ENCODE measurements around the gene HTR6. TPM values are rescaled to one million over a fixed set of nuclear protein-coding genes. Genes with fewer than 3 reads are reported as not detected.

The HTR6 gene
- total RNA-seq, 3 donors from 2014 or later, result not detected

- H3K4me3 ChIP-seq, result no peak overlapping the region
- intact Hi-C loops (cut with DNase I, micrococcal nuclease), result loop anchor here in 1 of 2 donors (10.0 kb wide), 1 partner anchor 45 kb away; a partner anchor contains a TSS
- ATAC-seq (peak; percentile 47), DNase-seq (peak in 1 of 3 donors; percentile 71)
- no peaks in the 10 kb centered on the region for H3K9me3 ChIP-seq
- H3K36me3 ChIP-seq (ENCODE audit: low read depth), result no peaks in the 10 kb centered on the region
- peaks cover 29% of the 10 kb centered on the region for H3K4me1 ChIP-seq (ENCODE audit: low read depth)
- no peak for TF ChIP-seq CTCF (IDR thresholded peaks at IDR 0.05)
These were observed 24.7 kb upstream of the HTR6 start for GRCh38 chr1:19639999-19640362.

- ATAC-seq, result peak; percentile 62
- H3K9me3 ChIP-seq, result no peaks in the 10 kb centered on the region
- H3K4me3 ChIP-seq, result no peak overlapping the region
- H3K4me1 ChIP-seq (ENCODE audit: low read depth), result peaks cover 29% of the 10 kb centered on the region
- DNase-seq, result peak; percentile 76 to 86 (median 82)
- intact Hi-C loops (cut with DNase I, micrococcal nuclease), result loop anchor here in 1 of 2 donors (10.0 kb wide), 1 partner anchor 46 kb away; a partner anchor contains a TSS
- no peak for TF ChIP-seq CTCF (IDR thresholded peaks at IDR 0.05)
- H3K36me3 ChIP-seq (ENCODE audit: low read depth), result no peaks in the 10 kb centered on the region
These were observed 24.0 kb upstream of the HTR6 start for GRCh38 chr1:19640363-19641316.

- TF ChIP-seq CTCF (IDR thresholded peaks at IDR 0.05), result peak; percentile 20
- intact Hi-C loops (cut with DNase I, micrococcal nuclease), result loop anchor here in 1 of 2 donors (10.0 kb wide), 1 partner anchor 48 kb away; a partner anchor contains a TSS
- Histone ChIP-seq H3K4me1 (ENCODE audit: low read depth) (peaks cover 43% of the 10 kb centered on the region), H3K36me3 (ENCODE audit: low read depth) (no peaks in the 10 kb centered on the region), H3K9me3 (no peaks in the 10 kb centered on the region), H3K4me3 (no peak overlapping the region)
- DNase-seq (peak; percentile 86 to 91 (median 86)), ATAC-seq (peak; percentile 68)
These were observed 21.6 kb upstream of the HTR6 start for GRCh38 chr1:19643121-19643520.

GRCh38 chr1:19643602-19644394 is 20.9 kb upstream of the HTR6 start, which contains the start of gene NBL1:
TSS of gene NBL1 (plus strand) at chr1:19644311. CDS start at chr1:19655031, 10,720 bp downstream.
- intact Hi-C loops (cut with DNase I, micrococcal nuclease), result loop anchor here in 1 of 2 donors (10.0 kb wide), 1 partner anchor 49 kb away; a partner anchor contains a TSS
- peaks cover 48% of the 10 kb centered on the region for H3K4me1 ChIP-seq (ENCODE audit: low read depth)
- no peaks in the 10 kb centered on the region for H3K9me3 ChIP-seq
- no peak for TF ChIP-seq CTCF (IDR thresholded peaks at IDR 0.05)
- H3K4me3 ChIP-seq, result peak within 1 kb of the TSS; percentile 86
- peak; percentile 50 for ATAC-seq
- peak; percentile 85 to 89 (median 88) for DNase-seq
- H3K36me3 ChIP-seq (ENCODE audit: low read depth), result no peaks in the 10 kb centered on the region

- no peak for TF ChIP-seq CTCF (IDR thresholded peaks at IDR 0.05)
- intact Hi-C loops (cut with DNase I, micrococcal nuclease), result loop anchor here in 1 of 2 donors (10.0 kb wide), 1 partner anchor 50 kb away; a partner anchor contains a TSS
- Histone ChIP-seq H3K9me3 (no peaks in the 10 kb centered on the region), H3K4me1 (ENCODE audit: low read depth) (peaks cover 52% of the 10 kb centered on the region), H3K4me3 (peak overlapping the region; percentile 86), H3K36me3 (ENCODE audit: low read depth) (no peaks in the 10 kb centered on the region)
- DNase-seq (no peak), ATAC-seq (no peak)
These were observed 20.3 kb upstream of the HTR6 start for GRCh38 chr1:19644395-19644680.
